PC-3 (cell line): ENCODE results near the gene RBM34. TPM values are rescaled to one million over a fixed set of nuclear protein-coding genes. Genes with fewer than 3 reads are reported as not detected.

ENCODE experiments used
- ATAC-seq: fragments of 200-7000 bp; cut with Tn5 transposase; 2 replicates; pipeline ENCODE4 v1.9.1; 2020; ENCODE audit warnings: mild to moderate bottlenecking, moderate library complexity
- BruUV-seq: library from RNA; stranded (reverse); fragments of 400-500 nt; replicated peaks from 2 replicates; lab custom pipeline; 2021; lab: Mats Ljungman, UMichigan
- CTCF ChIA-PET: fragments of 300-600 bp; sonication (Branson Sonifier 250); formaldehyde crosslinking; loops from one replicate; lab custom pipeline; 2022; ENCODE audit warnings: antibody characterized with exemption; lab: Charles Lee
- POLR2A ChIA-PET: fragments of 300-600 bp; sonication (Branson Sonifier 250); formaldehyde crosslinking; loops from one replicate; lab custom pipeline; 2022; ENCODE audit warnings: antibody characterized with exemption; ENCODE audit not compliant: unreplicated experiment; lab: Charles Lee
- DNase-seq: peaks from one replicate; pipeline ENCODE4 v3.0.0-alpha.2; 2015
- H2AFZ ChIP-seq: fragments of 300-600 bp; sonication (generic); 2 replicates; pipeline ENCODE4 v1.6.0; 2016; ENCODE audit warnings: antibody characterized with exemption, low read length
- H3F3A ChIP-seq: fragments of 300-600 bp; sonication (generic); one replicate; pipeline ENCODE4 v1.6.0; 2017; ENCODE audit warnings: antibody characterized with exemption, low read length, control low read depth, mild to moderate bottlenecking; ENCODE audit not compliant: unreplicated experiment
- H3K27ac ChIP-seq: fragments of 300-600 bp; sonication (generic); 2 replicates; pipeline ENCODE4 v1.5.1; 2016; ENCODE audit warnings: mild to moderate bottlenecking, low read length
- H3K27me3 ChIP-seq: fragments of 300-600 bp; sonication (generic); 2 replicates; pipeline ENCODE4 v1.6.1; 2016; ENCODE audit warnings: low read length, mixed read lengths
- H3K36me3 ChIP-seq: fragments of 300-600 bp; sonication (generic); 2 replicates; pipeline ENCODE4 v1.6.1; 2016; ENCODE audit warnings: low read depth, mixed run types, low read length, mixed read lengths
- H3K4me1 ChIP-seq: fragments of 300-600 bp; sonication (generic); 2 replicates; pipeline ENCODE4 v1.5.1; 2016; ENCODE audit warnings: low read length; ENCODE audit not compliant: insufficient read depth
- H3K4me2 ChIP-seq: fragments of 300-600 bp; sonication (generic); 2 replicates; pipeline ENCODE4 v1.6.0; 2016; ENCODE audit warnings: low read length
- H3K4me3 ChIP-seq: fragments of 300-600 bp; sonication (generic); 2 replicates; pipeline ENCODE4 v1.5.1; 2016; ENCODE audit warnings: mild to moderate bottlenecking, low read length, mixed read lengths
- H3K79me2 ChIP-seq: fragments of 300-600 bp; sonication (generic); 2 replicates; pipeline ENCODE4 v1.6.1; 2017; ENCODE audit warnings: low read length, mixed read lengths
- H3K9ac ChIP-seq: fragments of 300-600 bp; sonication (generic); 2 replicates; pipeline ENCODE4 v1.6.0; 2016; ENCODE audit warnings: mild to moderate bottlenecking, low read length
- H3K9me2 ChIP-seq: fragments of 300-600 bp; sonication (generic); replicated peaks from 2 replicates; pipeline ENCODE4 v1.6.1; 2016; ENCODE audit warnings: mixed run types, low read length, mixed read lengths
- H3K9me3 ChIP-seq: fragments of 300-600 bp; sonication (generic); 2 replicates; pipeline ENCODE4 v1.6.1; 2016; ENCODE audit warnings: low read length, mixed read lengths
- H4K20me1 ChIP-seq: fragments of 300-600 bp; sonication (generic); 2 replicates; pipeline ENCODE4 v1.6.1; 2016; ENCODE audit warnings: low read length, mixed read lengths
- CTCF ChIP-seq: fragments of 300-600 bp; sonication (generic); conservative IDR thresholded peaks from 2 replicates; pipeline ENCODE4 v1.5.1; 2017; ENCODE audit warnings: antibody characterized with exemption, low read depth, mild to moderate bottlenecking, low read length
- EZH2 ChIP-seq: fragments of 300-600 bp; sonication (generic); IDR thresholded peaks from one replicate; pipeline ENCODE4 v1.6.1; 2017; ENCODE audit warnings: antibody characterized with exemption, mild to moderate bottlenecking, low read length; ENCODE audit not compliant: unreplicated experiment
- EZH2phosphoT487 ChIP-seq: fragments of 300-600 bp; sonication (generic); IDR thresholded peaks from 2 replicates; pipeline ENCODE4 v1.6.1; 2018; ENCODE audit warnings: mild to moderate bottlenecking, antibody characterized with exemption, low read length, borderline replicate concordance
- intact Hi-C: fragments of 100-400 bp; cut with micrococcal nuclease; formaldehyde crosslinking; loops from 2 replicates; pipeline ENCODE4 v1.9.0; 2023
- total RNA-seq: library from RNA; depleted of rRNA; stranded (reverse); fragments of >200 nt; gene quantifications from 2 replicates; pipeline ENCODE4 v1.2.3, GENCODE V29; 2014

Gene RBM34
- total RNA-seq, 1 experiment from 2014 or later: 40.1 TPM

GRCh38 chr1:235136111-235136510, 24.9 kb downstream of the RBM34 start:
- ChIA-PET CTCF (no interaction called here), POLR2A (no interaction called here)
- Histone ChIP-seq H2AFZ (no peak overlapping the region), H3K27me3 (no peaks in the 10 kb centered on the region), H3K9me3 (no peaks in the 10 kb centered on the region), H3K27ac (no peak overlapping the region), H3K9ac (no peak overlapping the region), H3K79me2 (no peaks in the 10 kb centered on the region), H3F3A (no peaks in the 10 kb centered on the region), H3K4me3 (no peak overlapping the region), H3K4me2 (no peak overlapping the region), H3K4me1 (0 out of 2 replicates have a peak, but pooled peaks cover 3% of the 10 kb centered on the region), H3K9me2 (no peaks in the 10 kb centered on the region), H4K20me1 (no peaks in the 10 kb centered on the region), H3K36me3 (peaks cover 28% of the 10 kb centered on the region)
- TF ChIP-seq EZH2 (no peak), CTCF (no peak), EZH2phosphoT487 (no peak)
- no TSS peak for BruUV-seq
- DNase-seq: no peak
- ATAC-seq: no peak; the same call in 1 of the 2 replicates
- intact Hi-C loops: no loop called here

- no peak overlapping the region for H3K9ac ChIP-seq
- CTCF ChIA-PET: no interaction called here
- H4K20me1 ChIP-seq: no peaks in the 10 kb centered on the region
- TF ChIP-seq CTCF (no peak), EZH2phosphoT487 (no peak), EZH2 (no peak)
- ATAC-seq: no peak
- H3K4me2 ChIP-seq: no peak overlapping the region
- intact Hi-C loops: no loop called here
- H3K27me3 ChIP-seq: no peaks in the 10 kb centered on the region
- DNase-seq: no peak
- no peaks in the 10 kb centered on the region for H3F3A ChIP-seq
- no peaks in the 10 kb centered on the region for H3K9me2 ChIP-seq
- H3K36me3 ChIP-seq: peaks cover 28% of the 10 kb centered on the region
- no peak overlapping the region for H3K27ac ChIP-seq
- H3K4me3 ChIP-seq: no peak overlapping the region
- no peak overlapping the region for H2AFZ ChIP-seq
- no peaks in the 10 kb centered on the region for H3K9me3 ChIP-seq
- POLR2A ChIA-PET: no interaction called here
- no peaks in the 10 kb centered on the region for H3K79me2 ChIP-seq
- peaks cover 5% of the 10 kb centered on the region; the same call in 1 of the 2 replicates for H3K4me1 ChIP-seq
- no TSS peak for BruUV-seq
Observed at GRCh38 chr1:235134171-235134570, 26.9 kb downstream of the RBM34 start.

- Histone ChIP-seq H2AFZ (no peak overlapping the region), H3K9me3 (no peaks in the 10 kb centered on the region), H3K4me2 (no peak overlapping the region), H3K27ac (no peak overlapping the region), H3K36me3 (peaks cover 28% of the 10 kb centered on the region), H3K9me2 (no peaks in the 10 kb centered on the region), H3K4me3 (no peak overlapping the region), H3F3A (no peaks in the 10 kb centered on the region), H3K4me1 (peaks cover 8% of the 10 kb centered on the region; the same call in 1 of the 2 replicates), H4K20me1 (no peaks in the 10 kb centered on the region), H3K79me2 (peaks cover 6% of the 10 kb centered on the region), H3K9ac (no peak overlapping the region), H3K27me3 (no peaks in the 10 kb centered on the region)
- intact Hi-C loops: no loop called here
- POLR2A ChIA-PET: interaction anchor here (0.6 kb wide), 1 partner anchor 282 kb away, joined by 3 read pairs; no protein-coding TSS in a partner anchor
- DNase-seq (no peak), ATAC-seq (no peak)
- BruUV-seq: no TSS peak
- TF ChIP-seq EZH2: no peak
- TF ChIP-seq CTCF: no peak
- no peak for TF ChIP-seq EZH2phosphoT487
- CTCF ChIA-PET: no interaction called here
Observed at GRCh38 chr1:235133086-235133485, 28.0 kb downstream of the RBM34 start.
